AG09319 (cell line): ENCODE results near the gene HTT.

Experiments
- DNase-seq: peaks from one replicate; pipeline ENCODE4 v3.0.0-alpha.2; 2010; ENCODE audit warnings: low read depth; ENCODE audit errors: extremely low read depth
- TF ChIP-seq, protein P1 (sequence below): IDR thresholded peaks from 2 replicates; pipeline ENCODE4 v1.5.1; 2011; ENCODE audit warnings: low read depth, mild to moderate bottlenecking, inconsistent platforms, low read length, moderate library complexity

HTT gene

DNA sequence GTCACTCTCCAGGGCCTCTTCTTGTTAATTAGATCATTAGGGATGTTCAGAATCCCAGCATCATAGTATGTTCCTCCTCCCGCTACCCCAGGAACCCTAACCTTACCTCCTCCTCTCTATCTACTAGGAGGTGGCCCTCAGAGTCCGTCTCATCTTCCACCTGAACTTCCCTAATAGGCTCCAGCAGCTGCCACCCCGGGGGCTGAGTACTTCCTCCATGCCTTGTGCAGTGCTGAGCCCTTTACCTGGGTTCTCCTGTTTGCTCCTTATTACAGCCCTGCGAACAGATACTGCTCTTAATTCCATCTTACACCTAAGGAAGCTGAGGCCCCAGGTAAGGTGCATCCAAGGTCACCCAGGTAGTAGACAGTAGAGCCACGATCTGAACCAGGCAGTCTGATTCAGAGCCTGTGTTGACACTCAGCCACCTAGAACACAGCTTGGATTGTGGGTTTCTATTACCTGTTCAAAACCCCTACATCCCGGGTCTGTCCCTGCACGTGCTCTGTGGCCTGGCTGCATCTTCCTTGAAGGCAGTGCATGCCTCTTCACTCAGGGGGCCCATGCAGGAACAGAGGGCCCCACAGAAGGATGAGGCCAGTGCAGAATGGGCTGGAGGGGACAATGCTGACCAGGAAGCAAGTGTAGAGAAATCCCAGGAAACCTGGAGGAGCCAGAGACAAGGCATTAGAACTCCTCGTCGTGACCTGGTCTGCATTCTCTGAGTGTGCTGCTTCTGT lies 123.1 kb downstream of the HTT start:
- DNase-seq, result no peak
- TF ChIP-seq, protein P1, sequence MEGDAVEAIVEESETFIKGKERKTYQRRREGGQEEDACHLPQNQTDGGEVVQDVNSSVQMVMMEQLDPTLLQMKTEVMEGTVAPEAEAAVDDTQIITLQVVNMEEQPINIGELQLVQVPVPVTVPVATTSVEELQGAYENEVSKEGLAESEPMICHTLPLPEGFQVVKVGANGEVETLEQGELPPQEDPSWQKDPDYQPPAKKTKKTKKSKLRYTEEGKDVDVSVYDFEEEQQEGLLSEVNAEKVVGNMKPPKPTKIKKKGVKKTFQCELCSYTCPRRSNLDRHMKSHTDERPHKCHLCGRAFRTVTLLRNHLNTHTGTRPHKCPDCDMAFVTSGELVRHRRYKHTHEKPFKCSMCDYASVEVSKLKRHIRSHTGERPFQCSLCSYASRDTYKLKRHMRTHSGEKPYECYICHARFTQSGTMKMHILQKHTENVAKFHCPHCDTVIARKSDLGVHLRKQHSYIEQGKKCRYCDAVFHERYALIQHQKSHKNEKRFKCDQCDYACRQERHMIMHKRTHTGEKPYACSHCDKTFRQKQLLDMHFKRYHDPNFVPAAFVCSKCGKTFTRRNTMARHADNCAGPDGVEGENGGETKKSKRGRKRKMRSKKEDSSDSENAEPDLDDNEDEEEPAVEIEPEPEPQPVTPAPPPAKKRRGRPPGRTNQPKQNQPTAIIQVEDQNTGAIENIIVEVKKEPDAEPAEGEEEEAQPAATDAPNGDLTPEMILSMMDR, result no peak

DNA sequence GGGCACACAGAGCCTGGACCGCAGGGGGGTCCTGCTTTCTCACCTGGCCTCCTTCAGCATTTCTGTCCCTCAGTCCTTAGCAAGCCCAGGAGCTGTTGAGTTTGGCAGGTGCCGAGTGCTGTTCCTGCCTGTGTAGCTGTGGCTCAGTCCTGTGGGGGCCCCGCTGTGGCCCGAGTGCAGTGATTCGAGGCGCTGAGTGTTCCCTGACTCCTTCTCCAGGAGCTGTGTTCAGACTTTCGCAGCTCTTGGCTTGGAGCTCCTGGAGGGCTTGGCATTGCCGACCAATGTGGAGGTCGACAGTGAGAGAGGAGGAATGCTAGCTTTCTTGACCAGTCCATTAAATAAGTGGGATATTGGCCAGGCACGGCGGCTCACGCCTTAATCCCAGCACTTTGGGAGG lies 124.4 kb downstream of the HTT start:
- no peak for DNase-seq
- TF ChIP-seq, protein P1, result no peak

DNA sequence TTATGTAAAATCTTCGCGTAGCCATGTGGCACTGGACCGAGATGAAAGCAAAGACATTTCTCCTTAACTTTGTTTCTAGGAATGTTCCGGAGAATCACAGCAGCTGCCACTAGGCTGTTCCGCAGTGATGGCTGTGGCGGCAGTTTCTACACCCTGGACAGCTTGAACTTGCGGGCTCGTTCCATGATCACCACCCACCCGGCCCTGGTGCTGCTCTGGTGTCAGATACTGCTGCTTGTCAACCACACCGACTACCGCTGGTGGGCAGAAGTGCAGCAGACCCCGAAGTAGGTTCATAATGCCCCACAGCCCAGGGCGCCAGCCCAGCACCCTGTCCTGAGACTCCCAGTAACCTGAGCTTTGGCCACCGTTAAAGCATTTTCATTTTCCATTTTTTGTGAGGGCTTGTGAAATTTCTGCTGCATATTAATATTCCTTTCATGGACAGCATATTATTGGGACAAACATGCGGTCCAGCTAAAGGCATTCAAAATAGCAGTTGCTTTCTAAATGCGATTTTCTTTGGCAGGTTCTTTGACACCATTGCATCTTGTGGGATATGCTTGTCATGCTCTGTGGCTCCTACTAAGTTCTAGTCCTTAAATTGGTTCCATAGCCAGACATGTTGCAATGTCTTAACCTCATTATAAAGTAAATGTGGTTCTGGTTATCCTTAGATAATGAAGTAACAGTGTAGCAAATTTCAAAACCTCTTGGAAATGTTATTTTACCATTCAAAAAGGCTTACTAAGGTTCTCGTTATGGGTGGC lies 125.4 kb downstream of the HTT start:
- DNase-seq, result peak; percentile 79
- TF ChIP-seq, protein P1, result peak; percentile 17

DNA sequence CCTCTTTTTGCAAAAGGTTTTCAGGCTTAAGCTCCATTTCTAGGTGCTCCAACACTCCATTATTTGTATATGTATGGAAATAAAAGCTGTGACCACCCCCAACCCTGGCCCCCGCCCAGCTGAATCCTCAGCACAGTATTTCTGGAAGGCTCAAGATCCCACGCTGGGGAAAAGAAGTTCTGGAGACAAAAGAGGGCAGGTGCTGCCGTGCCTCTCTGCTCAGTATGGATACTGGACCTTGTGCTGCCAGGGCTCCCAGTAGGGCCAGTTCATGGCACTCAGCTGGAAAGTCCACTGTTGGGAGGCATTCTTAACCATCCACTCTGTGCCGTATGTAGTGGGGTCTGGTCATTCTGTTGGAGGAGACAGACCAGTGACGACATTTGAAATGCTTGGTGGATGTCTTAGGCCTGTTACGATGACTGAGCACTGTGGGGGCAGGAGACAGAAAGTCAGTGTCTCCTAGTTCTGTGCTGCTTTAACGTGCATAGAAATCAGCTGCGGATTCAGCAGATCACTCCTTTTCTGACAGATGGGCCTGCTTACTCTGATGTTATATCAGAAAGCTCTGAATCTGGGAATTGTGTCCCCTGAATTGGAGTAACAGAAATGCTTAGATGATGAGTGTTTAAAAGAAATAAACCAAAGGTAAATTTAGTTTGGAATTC lies 126.1 kb downstream of the HTT start:
- TF ChIP-seq, protein P1, result no peak
- no peak for DNase-seq

DNA sequence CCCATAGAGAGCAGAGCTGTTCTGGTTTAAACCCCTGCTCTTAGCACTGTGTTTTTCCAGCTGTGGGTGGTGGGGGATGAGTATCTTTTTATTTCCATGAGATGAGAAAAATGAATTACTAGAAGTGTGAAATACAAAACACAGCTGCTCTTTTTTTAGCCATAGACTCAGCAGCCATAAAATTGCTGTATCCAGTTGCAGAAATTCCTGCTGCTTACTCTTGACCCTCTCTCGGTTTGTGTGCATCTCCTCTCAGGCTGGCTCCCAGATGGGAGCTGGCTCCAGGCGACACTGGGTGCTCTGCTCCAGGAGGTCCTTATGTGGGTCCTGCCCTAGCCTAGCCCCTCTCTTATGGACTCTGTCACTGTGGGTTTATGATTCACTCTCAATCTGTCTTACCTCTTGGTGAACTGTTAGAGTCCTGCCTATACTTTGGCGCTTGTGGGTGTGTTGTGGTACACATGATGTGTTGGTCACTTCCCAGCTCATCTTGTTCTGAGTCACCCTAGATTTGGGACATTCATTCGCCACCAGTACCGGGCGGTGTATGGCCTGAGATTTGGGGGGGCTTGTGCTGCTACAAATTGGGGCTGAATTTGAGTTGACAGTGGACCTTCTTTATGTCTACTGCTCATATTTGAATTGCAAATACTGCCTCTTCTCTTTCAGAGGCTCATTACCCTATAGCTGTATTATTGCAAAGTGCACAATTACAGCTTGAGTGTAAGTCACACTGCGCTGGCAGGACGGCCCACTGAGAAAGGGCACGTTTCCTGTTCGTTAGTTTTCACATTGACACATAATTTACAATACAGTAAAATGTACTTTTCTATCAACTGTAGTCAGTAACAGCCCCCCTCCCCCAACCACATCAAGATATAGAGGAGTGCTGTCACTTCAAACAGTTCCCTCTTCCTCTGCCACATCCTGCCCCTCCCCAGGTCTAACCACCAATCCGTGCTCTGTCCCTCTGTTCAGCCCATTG lies 127.5 kb downstream of the HTT start:
- TF ChIP-seq, protein P1, result no peak
- no peak for DNase-seq

DNA sequence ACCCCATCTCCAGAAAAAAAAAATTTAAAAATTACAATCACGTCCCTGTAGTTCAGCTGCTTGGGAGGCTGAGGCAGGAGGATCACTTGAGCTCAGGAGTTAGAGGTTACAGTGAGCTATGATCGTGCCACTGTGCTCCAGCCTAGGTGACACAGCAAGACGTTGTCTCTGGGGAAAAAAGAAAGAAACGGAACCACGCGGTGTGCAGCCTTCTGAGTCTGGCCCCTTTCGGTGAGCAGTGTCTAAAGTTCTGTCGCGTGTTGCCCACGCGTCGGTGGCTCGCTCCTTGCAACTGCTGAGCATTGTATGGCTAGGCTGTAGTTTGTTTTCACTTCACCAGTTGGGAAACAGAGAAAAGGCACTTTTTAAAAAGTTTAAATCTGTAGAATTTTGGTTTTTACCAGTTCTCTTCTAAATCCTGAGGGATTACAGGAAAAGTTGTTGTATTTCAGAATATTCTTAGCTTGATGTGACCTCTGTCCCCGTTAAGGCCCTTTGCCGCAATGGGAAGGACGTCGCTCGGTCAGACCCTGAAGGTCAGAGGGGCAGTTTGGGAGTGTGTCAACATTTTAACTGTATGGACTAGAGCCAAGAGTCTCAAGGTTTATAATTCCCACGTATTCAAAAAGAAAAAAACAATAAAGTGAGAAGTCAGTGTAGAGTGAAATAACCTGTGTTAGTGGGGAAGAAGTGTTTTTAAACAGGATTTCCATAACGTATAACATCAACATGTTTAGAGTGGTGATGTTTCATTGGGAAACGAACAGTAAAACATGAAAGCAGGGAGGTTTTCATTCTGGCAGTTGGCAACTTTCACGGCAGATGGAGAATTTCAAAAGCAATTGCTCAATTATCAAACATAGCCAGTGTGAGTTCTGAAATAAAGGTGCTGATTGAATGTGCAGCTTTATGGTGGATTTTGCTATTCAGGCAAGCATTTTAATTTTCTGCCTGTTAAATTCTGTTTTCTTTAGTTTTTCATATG lies 128.6 kb downstream of the HTT start:
- TF ChIP-seq, protein P1, result no peak

More for the DNA sequence above, 128.6 kb downstream of the HTT start:
- no peak for DNase-seq
